NCI-H524 (cell line): ENCODE measurements around the gene ITGAD.
A peak's percentile ranks its signal among the peaks of the same experiment; 100 is the strongest.
"Not testable (repeated sequence)": the region's sequence is repeated elsewhere in the genome, so short reads cannot be mapped to it uniquely, and the experiment has no call there.

ENCODE experiments used
- DNase-seq, 2 experiments: peaks; one replicate each; lab custom pipeline; 2025; lab: John Stamatoyannopoulos, UW

Gene ITGAD

GRCh38 chr16:31430380-31431052 is 37.4 kb downstream of the ITGAD start:
- no peak for DNase-seq

GRCh38 chr16:31435341-31436220 is 42.4 kb downstream of the ITGAD start:
- DNase-seq: no peak

GRCh38 chr16:31436221-31437045 is 43.3 kb downstream of the ITGAD start:
- no peak for DNase-seq

- no peak for DNase-seq
Measured at GRCh38 chr16:31438414-31438813, 45.3 kb downstream of the ITGAD start.

DNA sequence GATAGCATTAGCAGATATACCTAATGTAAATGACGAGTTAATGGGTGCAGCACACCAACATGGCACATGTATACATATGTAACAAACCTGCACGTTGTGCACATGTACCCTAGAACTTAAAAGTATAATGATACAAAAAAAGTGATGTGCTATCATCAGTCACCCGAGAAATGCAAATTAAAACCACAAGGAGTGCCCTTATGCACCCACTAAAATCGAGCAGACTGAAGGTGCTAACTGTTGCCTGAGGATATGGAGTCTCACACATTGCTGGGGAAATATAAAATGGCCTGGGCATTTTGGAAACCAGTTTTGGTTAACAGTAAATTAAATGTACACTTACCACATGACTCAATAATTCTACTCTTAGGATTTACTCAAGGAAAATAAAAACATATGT is 45.9 kb downstream of the ITGAD start:
- not testable (repeated sequence) for DNase-seq

GRCh38 chr16:31439519-31439918 is 46.4 kb downstream of the ITGAD start:
- DNase-seq: no peak

GRCh38 chr16:31440516-31441184 is 47.5 kb downstream of the ITGAD start:
- no peak for DNase-seq

DNA sequence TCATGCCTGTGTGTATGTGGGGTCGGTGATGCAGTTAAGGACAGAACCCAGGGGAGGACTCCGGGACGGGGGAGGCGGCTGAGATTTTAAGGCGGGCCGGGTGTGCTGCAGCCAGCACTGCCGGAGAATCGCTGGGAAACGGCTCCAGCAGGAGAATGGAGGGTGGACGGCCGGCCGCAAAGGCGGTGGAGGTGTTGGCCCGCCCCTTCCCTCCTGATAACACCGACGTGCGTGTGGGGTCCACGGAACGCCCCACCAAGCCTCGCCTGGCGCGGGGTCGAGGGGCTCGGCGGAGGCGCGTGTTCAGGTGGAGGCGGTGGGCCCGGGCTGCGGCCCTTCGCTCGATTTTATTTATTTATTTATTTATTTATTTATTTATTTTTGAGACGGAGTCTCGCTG is 48.8 kb downstream of the ITGAD start:
- no peak for DNase-seq

DNA sequence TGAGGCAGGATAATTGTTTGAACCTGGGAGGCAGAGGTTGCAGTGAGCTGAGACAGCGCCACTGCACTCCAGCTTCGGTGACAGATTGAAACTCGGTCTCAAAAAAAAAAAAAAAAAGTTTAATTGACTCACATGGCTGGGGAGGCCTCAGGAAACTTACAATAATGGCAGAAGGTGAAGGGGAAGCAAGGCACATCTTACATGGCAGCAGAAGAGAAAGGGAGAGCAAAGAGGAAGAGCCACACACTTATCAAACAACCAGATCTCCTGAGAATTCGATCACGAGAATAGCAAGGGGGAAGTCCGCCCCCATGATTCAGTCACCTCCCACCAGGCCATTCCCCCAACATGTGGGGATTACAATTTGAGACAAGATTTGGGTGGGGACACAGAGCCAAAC is 52.8 kb downstream of the ITGAD start:
- not testable (repeated sequence) for DNase-seq

DNA sequence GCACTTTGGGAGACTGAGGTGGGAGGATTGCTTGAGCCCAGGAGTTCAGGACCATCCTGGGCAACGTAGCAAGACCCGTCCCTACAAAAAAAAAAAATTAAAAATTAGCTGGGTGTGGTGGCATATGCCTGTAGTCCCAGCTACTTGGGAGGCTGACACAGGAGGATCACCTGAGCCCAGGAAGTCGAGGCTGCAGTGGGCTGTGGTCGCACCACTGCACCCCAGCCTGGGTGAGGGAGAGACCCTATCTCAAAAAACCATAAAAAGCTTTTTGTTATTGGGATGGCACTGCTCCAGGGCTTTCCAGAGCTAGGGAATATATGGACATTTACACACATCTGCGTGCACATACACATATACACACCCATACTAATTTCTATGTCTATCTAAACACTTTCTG is 58.1 kb downstream of the ITGAD start:
- DNase-seq: no peak

DNA sequence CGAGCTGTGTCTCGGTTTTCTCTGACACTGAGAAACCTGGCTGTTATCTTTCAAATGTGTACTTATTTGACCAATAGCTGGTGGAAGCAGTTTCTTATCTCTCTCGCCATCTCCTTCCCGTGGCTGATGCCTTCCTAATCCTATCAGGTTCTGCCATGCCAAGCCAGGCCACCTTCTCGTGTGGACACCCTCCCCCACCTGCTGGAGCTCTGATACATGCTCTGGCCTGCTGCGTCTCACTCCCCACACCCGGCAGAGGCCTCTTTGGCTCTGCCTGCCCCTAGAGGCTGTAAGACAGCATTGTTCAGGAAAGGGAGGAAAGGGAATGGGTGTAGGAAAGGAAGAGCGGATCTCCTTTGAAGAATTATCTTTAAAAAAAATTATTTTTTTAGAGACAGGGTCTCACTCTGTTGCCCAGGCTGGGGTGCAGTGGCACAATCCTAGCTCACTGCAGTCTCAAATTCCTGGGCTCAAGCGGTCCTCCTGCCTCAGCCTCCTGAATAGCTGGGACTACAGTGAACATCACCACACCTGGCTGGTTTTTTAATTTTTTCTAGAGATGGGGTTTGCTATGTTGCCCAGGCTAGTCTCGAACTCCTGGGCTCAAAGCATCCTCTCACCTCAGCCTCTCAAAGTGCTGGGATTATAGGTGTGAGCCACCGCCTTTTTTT is 58.7 kb downstream of the ITGAD start:
- peak; percentile 37 to 82 for DNase-seq

DNA sequence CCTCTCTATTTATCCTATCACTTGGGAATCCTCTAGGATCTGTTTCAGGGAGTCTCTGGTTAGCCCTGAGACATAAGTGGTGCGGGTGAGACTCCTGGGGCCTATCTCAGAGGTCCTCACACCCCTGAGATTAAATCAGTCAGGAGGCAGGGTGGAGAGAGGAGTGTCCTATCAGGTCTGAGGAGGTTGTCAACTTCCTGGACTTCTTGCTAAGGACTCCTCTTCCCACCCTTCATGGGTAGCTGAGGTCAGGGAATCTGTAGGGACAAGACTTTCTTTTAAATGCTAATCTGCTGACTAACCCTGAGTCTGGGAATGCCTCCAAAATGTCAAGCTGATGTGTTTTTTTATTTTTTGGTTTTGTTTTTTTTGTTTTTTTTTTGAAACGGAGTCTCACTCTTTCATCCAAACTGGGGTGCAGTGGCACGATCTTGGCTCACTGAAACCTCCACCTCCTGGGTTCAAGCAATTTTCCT is 59.5 kb downstream of the ITGAD start:
- no peak for DNase-seq

GRCh38 chr16:31453255-31454204 is 60.4 kb downstream of the ITGAD start:
- no peak for DNase-seq

DNA sequence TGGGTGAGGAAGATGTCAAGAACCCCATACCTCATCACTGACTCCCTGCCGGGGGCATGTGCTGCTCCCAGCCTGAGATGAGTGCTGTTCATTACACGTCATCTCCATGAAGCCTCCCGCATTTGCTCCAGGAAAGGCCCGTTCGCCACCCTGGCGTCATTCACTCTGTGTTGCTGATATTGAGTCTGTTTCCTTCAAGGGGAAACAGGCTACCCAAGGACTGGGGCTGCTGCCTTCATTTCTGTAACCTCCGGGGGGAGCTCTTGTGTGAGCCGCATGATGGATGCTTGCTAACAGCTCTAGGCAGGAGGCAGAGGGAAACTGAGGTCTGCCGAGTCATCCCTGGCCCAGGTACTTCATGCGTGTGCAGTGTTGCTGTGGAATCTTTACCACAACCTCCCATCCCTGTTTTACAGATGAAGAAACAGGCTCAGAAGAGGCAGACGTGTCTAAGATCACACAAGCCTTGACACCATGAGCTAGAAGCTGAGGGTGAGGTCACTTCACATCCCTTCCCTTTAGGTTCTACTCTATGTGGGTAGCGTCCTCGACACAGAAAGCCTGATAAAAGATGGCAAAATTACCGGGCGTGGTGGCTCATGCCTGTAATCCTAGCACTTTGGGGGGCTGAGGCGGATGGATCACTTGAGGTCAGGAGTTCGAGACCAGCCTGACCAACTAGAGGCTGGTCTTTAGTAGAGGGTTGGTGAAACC is 62.6 kb downstream of the ITGAD start:
- peak in 1 of 2 experiments; percentile 23 for DNase-seq

GRCh38 chr16:31456988-31457360 is 63.8 kb downstream of the ITGAD start:
- no peak for DNase-seq

GRCh38 chr16:31458073-31458843 is 65.1 kb downstream of the ITGAD start:
- peak; percentile 27 to 57 for DNase-seq

DNA sequence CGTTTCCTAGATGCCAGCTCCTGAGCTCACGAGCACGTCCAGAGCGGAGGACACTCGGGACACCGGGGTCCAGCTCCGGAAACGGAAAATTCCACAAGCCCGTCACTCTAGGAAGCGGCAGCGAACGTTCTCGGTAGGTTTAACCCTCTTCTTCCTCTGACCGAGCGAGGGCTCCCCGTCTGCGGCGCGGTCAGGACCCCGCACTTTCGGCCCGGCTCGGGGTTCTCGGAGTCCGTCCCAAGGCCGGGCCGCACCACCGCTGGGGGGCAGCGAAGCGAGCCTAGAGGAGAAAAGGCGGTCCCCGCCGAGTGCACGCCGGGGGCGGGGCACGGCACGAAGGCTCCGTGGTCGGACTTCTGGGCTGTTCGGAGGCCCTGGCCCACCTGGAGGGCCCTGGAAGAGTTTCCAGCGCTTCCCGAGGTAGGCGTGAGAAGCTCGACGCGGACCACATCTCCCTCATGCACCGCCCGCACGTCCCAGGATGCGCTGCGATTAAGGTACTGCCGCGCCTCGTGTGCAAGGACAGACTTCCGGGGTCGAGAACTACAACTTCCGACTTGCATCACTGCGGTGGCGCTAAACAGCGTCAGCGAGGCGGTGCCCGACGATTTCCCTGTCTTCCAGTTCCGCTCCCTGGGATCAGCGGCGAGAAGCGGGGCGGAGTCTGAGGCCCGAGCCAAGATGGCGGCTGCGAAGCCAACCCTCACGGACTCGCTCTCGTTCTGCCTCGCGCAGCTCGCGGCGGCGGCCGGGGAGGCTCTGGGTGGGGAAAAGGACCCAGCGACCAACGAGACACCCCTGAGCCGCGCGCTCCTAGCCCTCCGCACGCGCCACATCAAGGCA is 65.9 kb downstream of the ITGAD start, which contains the start of gene ARMC5:
Gene ARMC5 (plus strand): TSS at position 658 of the 843 bp plus-strand sequence. CDS start 24 bp downstream, at position 682.
- peak; percentile 98 for DNase-seq
